Measurements from ENCODE around the gene MAP2.

The MAP2 gene

GRCh38 chr2:209387389-209387788 lies 36.5 kb upstream of the MAP2 start:
- no peak for TF ChIP-seq CTCF (conservative IDR thresholded peaks at IDR 0.05; ENCODE audit: low read depth)
- ChIA-PET CTCF (interaction anchor here (0.6 to 0.9 kb wide), 2 partner anchors 30 to 98 kb away, joined by 3 read pairs; no protein-coding TSS in a partner anchor), POLR2A (ENCODE audit: low non-redundant PET) (no interaction called here)
- H3K27ac ChIP-seq: no peak overlapping the region
- no peak for DNase-seq (ENCODE audit: low spot score)

GRCh38 chr2:209388446-209389037 lies 35.3 kb upstream of the MAP2 start:
- ChIA-PET CTCF (interaction anchor here (0.9 kb wide), 1 partner anchor 31 kb away, joined by 3 read pairs; no protein-coding TSS in a partner anchor), POLR2A (ENCODE audit: low non-redundant PET) (no interaction called here)
- no peak overlapping the region for H3K27ac ChIP-seq
- no peak for TF ChIP-seq CTCF (conservative IDR thresholded peaks at IDR 0.05; ENCODE audit: low read depth)
- DNase-seq (ENCODE audit: low spot score): no peak

GRCh38 chr2:209389171-209389618 lies 34.7 kb upstream of the MAP2 start:
- DNase-seq (ENCODE audit: low spot score): no peak
- ChIA-PET CTCF (interaction anchor here (0.5 kb wide), 1 partner anchor 594 kb away, joined by 3 read pairs; no protein-coding TSS in a partner anchor), POLR2A (ENCODE audit: low non-redundant PET) (no interaction called here)
- no peak for TF ChIP-seq CTCF (conservative IDR thresholded peaks at IDR 0.05; ENCODE audit: low read depth)
- H3K27ac ChIP-seq: no peak overlapping the region

GRCh38 chr2:209390839-209391238 lies 33.0 kb upstream of the MAP2 start:
- CTCF ChIA-PET: interaction anchor here (0.6 kb wide), 1 partner anchor 203 kb away, joined by 6 read pairs; no protein-coding TSS in a partner anchor
- DNase-seq (ENCODE audit: low spot score): no peak
- no peak overlapping the region for H3K27ac ChIP-seq
- POLR2A ChIA-PET (ENCODE audit: low non-redundant PET): no interaction called here
- TF ChIP-seq CTCF (conservative IDR thresholded peaks at IDR 0.05; ENCODE audit: low read depth): no peak

GRCh38 chr2:209391776-209392401 lies 32.0 kb upstream of the MAP2 start:
- no peak overlapping the region for H3K27ac ChIP-seq
- POLR2A ChIA-PET (ENCODE audit: low non-redundant PET): no interaction called here
- no peak for DNase-seq (ENCODE audit: low spot score)
- CTCF ChIA-PET: no interaction called here
- no peak for TF ChIP-seq CTCF (conservative IDR thresholded peaks at IDR 0.05; ENCODE audit: low read depth)

GRCh38 chr2:209395229-209395628 lies 28.6 kb upstream of the MAP2 start:
- no peak for DNase-seq (ENCODE audit: low spot score)
- TF ChIP-seq CTCF (conservative IDR thresholded peaks at IDR 0.05; ENCODE audit: low read depth): no peak
- CTCF ChIA-PET: no interaction called here
- H3K27ac ChIP-seq: no peak overlapping the region
- POLR2A ChIA-PET (ENCODE audit: low non-redundant PET): no interaction called here

Measured in RWPE1 (cell line).